Measurements from ENCODE around the gene DDX5. TPM values are rescaled to one million over a fixed set of nuclear protein-coding genes. Genes with fewer than 3 reads are reported as not detected.

Gene DDX5
- total and polyA plus RNA-seq, 11 donors, result 183 to 521 (median 332) TPM

GRCh38 chr17:64500487-64500859, 5.6 kb downstream of the DDX5 start:
- 85 to 87% (median 86%) methylated on average over 8 of the region's 8 CpGs for WGBS, 4 donors
- Histone ChIP-seq H3K4me1 (peaks cover 5 to 86% (median 64%) of the 10 kb centered on the region in 12 donors), H3K27me3 (no peaks in the 10 kb centered on the region), H3K4me3 (no peak overlapping the region), H3K36me3 (peaks cover 14 to 81% (median 75%) of the 10 kb centered on the region in 9 donors), H3K27ac (no peak overlapping the region), H3K9me3 (no peaks in the 10 kb centered on the region)
- TF ChIP-seq POLR2A (IDR thresholded peaks at IDR 0.05), result no peak
- no peak for TF ChIP-seq CTCF (IDR thresholded peaks at IDR 0.05)
- ATAC-seq (no peak), DNase-seq (no peak)
- intact Hi-C loops (cut with DNase I), result loop anchor here in 2 of 10 donors (10.0 kb wide), 3 partner anchors 196 to 676 kb away; partner anchors contain the start of genes FTSJ3 (in 1 of the 2) and PSMC5 (in 1 of the 2)

- Histone ChIP-seq H3K4me1 (peaks cover 5 to 91% (median 70%) of the 10 kb centered on the region in 12 donors), H3K4me3 (no peak overlapping the region), H3K27ac (no peak overlapping the region), H3K9me3 (no peaks in the 10 kb centered on the region), H3K27me3 (no peaks in the 10 kb centered on the region), H3K36me3 (peaks cover 13 to 77% (median 75%) of the 10 kb centered on the region in 9 donors)
- TF ChIP-seq POLR2A (IDR thresholded peaks at IDR 0.05) (no peak), CTCF (IDR thresholded peaks at IDR 0.05) (no peak)
- intact Hi-C loops (cut with DNase I), result loop anchor here in 7 of 10 donors (5.0 to 10.0 kb wide), 5 partner anchors 78 to 675 kb away; partner anchors contain the start of genes FTSJ3 (in 1 of the 7) and PSMC5 (in 1 of the 7)
- ATAC-seq (no peak), DNase-seq (no peak)
- 76 to 85% (median 80%) methylated on average over 6 of the region's 6 CpGs for WGBS, 4 donors
Observed at GRCh38 chr17:64499805-64500486, 6.1 kb downstream of the DDX5 start.

GRCh38 chr17:64498308-64499203, 7.5 kb downstream of the DDX5 start:
- H3K27me3 ChIP-seq, result no peaks in the 10 kb centered on the region
- WGBS, 4 donors, result 62 to 75% (median 67%) methylated on average over 7 of the region's 7 CpGs
- no peaks in the 10 kb centered on the region for H3K9me3 ChIP-seq
- DNase-seq, result no peak
- ATAC-seq, result no peak
- TF ChIP-seq POLR2A (IDR thresholded peaks at IDR 0.05) (no peak), CTCF (IDR thresholded peaks at IDR 0.05) (no peak)
- H3K36me3 ChIP-seq, result peaks cover 9 to 63% (median 62%) of the 10 kb centered on the region in 9 donors
- H3K4me3 ChIP-seq, result no peak overlapping the region
- peaks cover 5 to 92% (median 66%) of the 10 kb centered on the region in 12 donors for H3K4me1 ChIP-seq
- intact Hi-C loops (cut with DNase I), result loop anchor here in 5 of 10 donors (5.0 to 10.0 kb wide), 3 partner anchors 76 to 194 kb away; no protein-coding TSS in a partner anchor
- peak overlapping the region in 2 of 12 donors; percentile 89 to 91 for H3K27ac ChIP-seq

Measured in heart left ventricle (tissue), 16 donors.